ENCODE results near the gene SEMA5A. TPM values are rescaled to one million over a fixed set of nuclear protein-coding genes. Genes with fewer than 3 reads are reported as not detected.

Gene SEMA5A
- total and polyA plus RNA-seq, 7 experiments from 2014 or later = 0.25 to 0.98 (median 0.46) TPM; not detected in 1

DNA sequence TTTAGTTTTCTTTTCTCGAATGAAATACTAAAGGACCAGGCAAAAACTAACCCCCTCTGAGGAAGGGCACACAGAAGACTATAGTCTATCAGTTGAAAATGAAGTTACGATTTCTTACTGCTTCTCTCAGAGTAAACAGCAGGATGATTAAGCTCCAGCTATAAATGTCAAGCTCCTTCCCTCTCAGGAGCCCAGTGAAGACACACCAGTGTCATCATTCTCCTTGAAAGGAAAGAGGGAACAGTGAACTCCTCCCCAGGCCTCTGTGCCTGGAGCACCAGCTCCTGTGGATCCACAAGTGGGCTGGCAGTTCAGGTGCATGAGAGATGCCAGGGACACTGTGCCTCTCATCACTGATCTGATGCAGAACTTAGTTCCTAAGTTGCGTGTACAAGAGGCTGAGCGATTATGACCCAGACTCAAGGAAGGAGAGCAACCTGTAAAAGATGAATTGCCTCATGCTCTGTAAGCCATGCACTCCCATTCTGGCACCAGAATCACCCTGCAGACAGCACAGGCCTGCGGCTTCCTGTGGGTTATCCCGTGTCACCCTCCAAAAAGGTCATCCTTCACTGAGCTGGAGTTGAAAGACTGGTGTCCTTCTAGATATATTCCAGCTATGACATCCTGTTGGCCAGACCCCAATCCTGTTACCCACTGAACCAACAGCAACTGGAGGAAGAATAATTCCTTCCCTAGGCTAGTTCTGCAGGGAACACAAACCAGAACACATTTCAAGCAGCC is 394.0 kb downstream of the SEMA5A start:
- H3K4me1 Mint-ChIP-seq = no peaks in the 10 kb centered on the region
- Histone ChIP-seq H3K4me3 (ENCODE audit: low read length) (no peak overlapping the region), H3K27me3 (ENCODE audit: control insufficient read depth in 2 of 2, insufficient read depth in 2 of 2, low read length in 2 of 2) (no peaks in the 10 kb centered on the region), H3K4me1 (ENCODE audit: control insufficient read depth in 2 of 2, insufficient read depth in 2 of 2, low read length in 2 of 2) (no peaks in the 10 kb centered on the region), H3K36me3 (ENCODE audit: control insufficient read depth in 2 of 3, insufficient read depth in 3 of 3, low read length in 3 of 3) (no peaks in the 10 kb centered on the region), H3K9me3 (ENCODE audit: control insufficient read depth in 2 of 3, low read length in 3 of 3) (no peaks in the 10 kb centered on the region), H3K27ac (ENCODE audit: low read depth, low read length) (no peak overlapping the region)
- H3K9me3 Mint-ChIP-seq = peaks cover 0 to 4% (median 0%) of the 10 kb centered on the region in 11 donors
- no peaks in the 10 kb centered on the region for H3K36me3 Mint-ChIP-seq
- CTCF ChIA-PET = no interaction called here
- no peak for DNase-seq
- H3K27me3 Mint-ChIP-seq = no peaks in the 10 kb centered on the region
- intact Hi-C loops (cut with micrococcal nuclease) = no loop called here
- no peak overlapping the region for H3K27ac Mint-ChIP-seq
- no peak overlapping the region for H3K4me3 Mint-ChIP-seq
- ATAC-seq = no peak
- POLR2A ChIA-PET = no interaction called here

DNA sequence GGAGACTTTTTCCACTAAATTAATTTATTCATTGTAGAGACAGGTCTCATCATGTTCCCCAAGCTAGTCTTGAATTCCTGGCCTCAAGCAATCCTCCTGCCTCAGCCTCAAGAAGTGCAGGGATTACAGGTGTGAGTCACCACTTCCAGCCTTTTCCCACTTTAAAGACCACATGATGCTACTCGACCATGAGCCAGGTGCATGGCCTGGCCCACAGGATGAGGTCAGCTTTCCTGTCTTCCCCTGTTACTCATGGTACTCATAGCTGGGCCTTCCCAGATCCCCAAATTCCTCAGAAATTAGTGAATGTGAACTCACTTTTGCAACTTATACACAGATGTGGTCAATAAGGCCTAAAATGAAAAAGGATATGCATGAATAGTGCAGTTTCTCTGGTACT is 395.9 kb downstream of the SEMA5A start:
- Histone ChIP-seq H3K9me3 (ENCODE audit: control insufficient read depth in 2 of 3, low read length in 3 of 3) (no peaks in the 10 kb centered on the region), H3K36me3 (ENCODE audit: control insufficient read depth in 2 of 3, insufficient read depth in 3 of 3, low read length in 3 of 3) (no peaks in the 10 kb centered on the region), H3K4me3 (ENCODE audit: low read length) (no peak overlapping the region), H3K4me1 (ENCODE audit: control insufficient read depth in 2 of 2, insufficient read depth in 2 of 2, low read length in 2 of 2) (no peaks in the 10 kb centered on the region), H3K27me3 (ENCODE audit: control insufficient read depth in 2 of 2, insufficient read depth in 2 of 2, low read length in 2 of 2) (no peaks in the 10 kb centered on the region), H3K27ac (ENCODE audit: low read depth, low read length) (no peak overlapping the region)
- peaks cover 0 to 3% (median 0%) of the 10 kb centered on the region in 11 donors for H3K9me3 Mint-ChIP-seq
- H3K4me1 Mint-ChIP-seq = no peaks in the 10 kb centered on the region
- ChIA-PET POLR2A (no interaction called here), CTCF (no interaction called here)
- H3K27me3 Mint-ChIP-seq = no peaks in the 10 kb centered on the region
- no peak overlapping the region for H3K4me3 Mint-ChIP-seq
- ATAC-seq (no peak), DNase-seq (no peak)
- no peaks in the 10 kb centered on the region for H3K36me3 Mint-ChIP-seq
- intact Hi-C loops (cut with micrococcal nuclease) = no loop called here
- no peak overlapping the region for H3K27ac Mint-ChIP-seq

DNA sequence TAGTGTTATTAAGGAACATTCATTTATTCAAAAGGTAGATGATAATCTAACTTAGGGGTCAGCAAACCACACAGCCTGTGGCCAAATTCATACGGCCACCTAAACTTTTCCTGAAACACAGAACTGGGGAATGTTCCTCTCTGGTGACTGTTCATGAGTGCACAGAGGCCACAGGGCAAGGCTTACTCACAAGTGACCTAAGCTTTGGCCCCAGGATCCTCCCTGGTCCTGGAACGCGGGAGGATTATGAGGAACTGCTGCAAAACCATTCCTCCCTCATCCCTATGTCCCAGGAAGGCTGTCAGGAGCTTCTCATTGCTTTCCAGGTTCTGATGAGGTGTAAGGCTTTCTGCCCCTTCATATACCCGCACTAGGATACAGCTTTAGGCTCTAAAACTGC is 397.6 kb downstream of the SEMA5A start:
- H3K9me3 Mint-ChIP-seq = peaks cover 0 to 6% (median 0%) of the 10 kb centered on the region in 11 donors
- POLR2A ChIA-PET = no interaction called here
- H3K4me1 Mint-ChIP-seq = no peaks in the 10 kb centered on the region
- no peak for DNase-seq
- Histone ChIP-seq H3K4me1 (ENCODE audit: control insufficient read depth in 2 of 2, insufficient read depth in 2 of 2, low read length in 2 of 2) (no peaks in the 10 kb centered on the region), H3K36me3 (ENCODE audit: control insufficient read depth in 2 of 3, insufficient read depth in 3 of 3, low read length in 3 of 3) (no peaks in the 10 kb centered on the region), H3K27me3 (ENCODE audit: control insufficient read depth in 2 of 2, insufficient read depth in 2 of 2, low read length in 2 of 2) (no peaks in the 10 kb centered on the region), H3K4me3 (ENCODE audit: low read length) (no peak overlapping the region), H3K27ac (ENCODE audit: low read depth, low read length) (no peak overlapping the region), H3K9me3 (ENCODE audit: control insufficient read depth in 2 of 3, low read length in 3 of 3) (no peaks in the 10 kb centered on the region)
- no peak overlapping the region for H3K27ac Mint-ChIP-seq
- CTCF ChIA-PET = no interaction called here
- no peaks in the 10 kb centered on the region for H3K27me3 Mint-ChIP-seq
- no peaks in the 10 kb centered on the region for H3K36me3 Mint-ChIP-seq
- ATAC-seq = no peak
- H3K4me3 Mint-ChIP-seq = no peak overlapping the region
- intact Hi-C loops (cut with micrococcal nuclease) = no loop called here

DNA sequence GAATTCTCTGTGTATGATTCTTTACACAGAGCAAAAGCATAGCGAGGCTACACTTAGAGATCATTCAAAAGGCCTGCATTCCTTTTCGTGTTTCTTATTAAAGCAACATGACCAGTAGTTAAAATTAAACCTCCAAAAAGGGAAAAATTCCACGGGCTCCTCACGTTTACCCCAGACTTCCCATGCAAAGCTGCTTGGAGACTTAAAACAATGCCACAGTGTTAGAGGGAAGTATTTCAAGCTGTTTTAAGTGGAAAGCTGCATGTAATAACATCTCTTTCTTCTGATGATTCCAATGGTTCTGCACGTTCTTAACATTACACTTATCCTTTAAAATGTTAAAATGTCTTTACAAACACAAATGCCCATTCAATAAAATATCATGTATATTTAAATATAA is 405.2 kb downstream of the SEMA5A start:
- no peak for ATAC-seq

DNA sequence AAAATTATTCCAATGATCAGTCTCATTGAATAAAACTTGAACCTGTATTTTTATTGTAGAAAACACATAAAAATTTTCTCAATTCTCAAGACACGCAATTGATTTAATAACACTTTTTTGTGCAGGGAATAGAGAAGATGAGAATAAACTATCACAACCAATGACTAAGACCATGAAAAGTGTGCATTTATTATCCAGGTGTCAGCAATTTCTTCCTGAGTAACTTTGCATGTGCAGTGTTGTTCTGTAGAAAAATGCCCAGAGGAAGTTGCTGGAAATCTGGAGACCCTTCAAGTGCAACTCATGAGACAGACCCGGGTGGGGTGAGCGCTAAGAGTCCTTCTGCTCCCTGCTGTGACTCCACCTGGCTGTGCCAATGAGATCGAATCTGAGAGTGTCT is 405.7 kb downstream of the SEMA5A start:
- intact Hi-C loops (cut with micrococcal nuclease) = no loop called here
- Mint-ChIP-seq H3K36me3 (no peaks in the 10 kb centered on the region), H3K27ac (no peak overlapping the region), H3K4me1 (no peaks in the 10 kb centered on the region), H3K27me3 (no peaks in the 10 kb centered on the region), H3K4me3 (no peak overlapping the region), H3K9me3 (peaks cover 0 to 15% (median 2%) of the 10 kb centered on the region in 11 donors)
- Histone ChIP-seq H3K27me3 (ENCODE audit: control insufficient read depth in 2 of 2, insufficient read depth in 2 of 2, low read length in 2 of 2) (no peaks in the 10 kb centered on the region), H3K36me3 (ENCODE audit: control insufficient read depth in 2 of 3, insufficient read depth in 3 of 3, low read length in 3 of 3) (no peaks in the 10 kb centered on the region), H3K9me3 (ENCODE audit: control insufficient read depth in 2 of 3, low read length in 3 of 3) (no peaks in the 10 kb centered on the region), H3K4me1 (ENCODE audit: control insufficient read depth in 2 of 2, insufficient read depth in 2 of 2, low read length in 2 of 2) (no peaks in the 10 kb centered on the region), H3K4me3 (ENCODE audit: low read length) (no peak overlapping the region), H3K27ac (ENCODE audit: low read depth, low read length) (no peak overlapping the region)
- ATAC-seq (no peak), DNase-seq (no peak)
- POLR2A ChIA-PET = no interaction called here
- CTCF ChIA-PET = no interaction called here

More for the DNA sequence above, 405.2 kb downstream of the SEMA5A start:
- POLR2A ChIA-PET = no interaction called here
- no peaks in the 10 kb centered on the region for H3K36me3 Mint-ChIP-seq
- no peaks in the 10 kb centered on the region for H3K27me3 Mint-ChIP-seq
- DNase-seq = no peak
- Histone ChIP-seq H3K27me3 (ENCODE audit: control insufficient read depth in 2 of 2, insufficient read depth in 2 of 2, low read length in 2 of 2) (no peaks in the 10 kb centered on the region), H3K4me1 (ENCODE audit: control insufficient read depth in 2 of 2, insufficient read depth in 2 of 2, low read length in 2 of 2) (no peaks in the 10 kb centered on the region), H3K4me3 (ENCODE audit: low read length) (no peak overlapping the region), H3K9me3 (ENCODE audit: control insufficient read depth in 2 of 3, low read length in 3 of 3) (no peaks in the 10 kb centered on the region), H3K36me3 (ENCODE audit: control insufficient read depth in 2 of 3, insufficient read depth in 3 of 3, low read length in 3 of 3) (no peaks in the 10 kb centered on the region), H3K27ac (ENCODE audit: low read depth, low read length) (no peak overlapping the region)
- H3K4me3 Mint-ChIP-seq = no peak overlapping the region
- peaks cover 0 to 16% (median 1%) of the 10 kb centered on the region in 11 donors for H3K9me3 Mint-ChIP-seq
- no peak overlapping the region for H3K27ac Mint-ChIP-seq
- intact Hi-C loops (cut with micrococcal nuclease) = no loop called here
- CTCF ChIA-PET = no interaction called here
- H3K4me1 Mint-ChIP-seq = no peaks in the 10 kb centered on the region

DNA sequence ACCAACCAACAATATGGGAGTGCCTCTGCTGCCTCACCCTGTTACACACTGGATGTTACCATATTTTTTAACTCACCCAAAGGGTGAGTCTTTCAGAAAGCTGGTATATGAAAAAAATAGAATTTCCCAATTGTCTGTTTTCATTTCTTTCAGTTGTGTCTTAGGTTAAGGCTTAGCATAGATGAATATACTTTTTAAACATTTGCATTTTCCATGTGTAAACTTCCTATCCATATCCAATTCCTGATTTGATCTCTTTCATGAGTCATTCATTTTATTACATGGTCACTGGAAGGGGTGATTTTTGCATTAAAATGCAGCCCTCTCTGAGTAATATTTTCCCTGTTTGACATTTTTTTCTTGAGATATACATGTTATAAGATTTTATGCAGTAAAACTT is 406.5 kb downstream of the SEMA5A start:
- Mint-ChIP-seq H3K27ac (no peak overlapping the region), H3K36me3 (no peaks in the 10 kb centered on the region), H3K4me1 (no peaks in the 10 kb centered on the region), H3K4me3 (no peak overlapping the region), H3K27me3 (no peaks in the 10 kb centered on the region), H3K9me3 (peaks cover 0 to 10% (median 2%) of the 10 kb centered on the region in 11 donors)
- Histone ChIP-seq H3K27ac (ENCODE audit: low read depth, low read length) (no peak overlapping the region), H3K36me3 (ENCODE audit: control insufficient read depth in 2 of 3, insufficient read depth in 3 of 3, low read length in 3 of 3) (no peaks in the 10 kb centered on the region), H3K4me3 (ENCODE audit: low read length) (no peak overlapping the region), H3K9me3 (ENCODE audit: control insufficient read depth in 2 of 3, low read length in 3 of 3) (no peaks in the 10 kb centered on the region), H3K4me1 (ENCODE audit: control insufficient read depth in 2 of 2, insufficient read depth in 2 of 2, low read length in 2 of 2) (no peaks in the 10 kb centered on the region), H3K27me3 (ENCODE audit: control insufficient read depth in 2 of 2, insufficient read depth in 2 of 2, low read length in 2 of 2) (no peaks in the 10 kb centered on the region)
- intact Hi-C loops (cut with micrococcal nuclease) = no loop called here
- ATAC-seq = no peak
- ChIA-PET CTCF (no interaction called here), POLR2A (no interaction called here)
- no peak for DNase-seq

DNA sequence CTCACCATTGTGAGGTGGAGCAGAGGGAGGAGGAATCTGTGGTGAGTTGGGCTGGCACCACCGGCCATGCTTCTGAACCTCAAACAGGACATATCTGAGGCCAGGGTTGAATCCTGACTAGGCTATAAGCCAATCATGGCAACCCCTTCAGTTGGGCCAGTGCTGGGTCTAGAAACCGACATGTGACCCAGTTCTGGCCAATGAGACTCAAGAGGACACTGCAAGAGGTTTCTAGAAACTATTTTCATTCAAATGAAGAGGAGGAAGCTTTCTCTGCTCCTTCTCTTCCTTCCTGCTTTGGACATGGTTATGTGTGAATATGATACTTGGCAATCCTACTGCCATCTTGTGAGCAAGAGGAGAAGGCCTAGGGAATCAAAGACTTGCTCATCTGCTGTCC is 417.7 kb downstream of the SEMA5A start:
- DNase-seq (no peak), ATAC-seq (no peak)
- Mint-ChIP-seq H3K27me3 (no peaks in the 10 kb centered on the region), H3K9me3 (peaks cover 0 to 9% (median 5%) of the 10 kb centered on the region in 11 donors), H3K4me1 (no peaks in the 10 kb centered on the region), H3K36me3 (no peaks in the 10 kb centered on the region), H3K27ac (no peak overlapping the region), H3K4me3 (no peak overlapping the region)
- ChIA-PET CTCF (no interaction called here), POLR2A (no interaction called here)
- intact Hi-C loops (cut with micrococcal nuclease) = no loop called here
- Histone ChIP-seq H3K36me3 (ENCODE audit: control insufficient read depth in 2 of 3, insufficient read depth in 3 of 3, low read length in 3 of 3) (no peaks in the 10 kb centered on the region), H3K27me3 (ENCODE audit: control insufficient read depth in 2 of 2, insufficient read depth in 2 of 2, low read length in 2 of 2) (no peaks in the 10 kb centered on the region), H3K4me1 (ENCODE audit: control insufficient read depth in 2 of 2, insufficient read depth in 2 of 2, low read length in 2 of 2) (no peaks in the 10 kb centered on the region), H3K4me3 (ENCODE audit: low read length) (no peak overlapping the region), H3K9me3 (ENCODE audit: control insufficient read depth in 2 of 3, low read length in 3 of 3) (no peaks in the 10 kb centered on the region), H3K27ac (ENCODE audit: low read depth, low read length) (no peak overlapping the region)
